Measurements from ENCODE around the gene ZNF638.

The ZNF638 gene

GRCh38 chr2:71460595-71461303 lies 129.2 kb downstream of the ZNF638 start:
- H3K4me1 ChIP-seq = no peaks in the 10 kb centered on the region
- peaks cover 4% of the 10 kb centered on the region for H3K27me3 ChIP-seq
- TF ChIP-seq CTCF (IDR thresholded peaks at IDR 0.05; ENCODE audit: low read depth, low read length) = peak; percentile 60
- DNase-seq = no peak
- H3K9me3 ChIP-seq = no peaks in the 10 kb centered on the region
- H3K36me3 ChIP-seq = no peaks in the 10 kb centered on the region
- H3K4me3 ChIP-seq (ENCODE audit: low read depth, low read length) = no peak overlapping the region

GRCh38 chr2:71461304-71461671 lies 129.7 kb downstream of the ZNF638 start:
- H3K4me3 ChIP-seq (ENCODE audit: low read depth, low read length) = no peak overlapping the region
- TF ChIP-seq CTCF (IDR thresholded peaks at IDR 0.05; ENCODE audit: low read depth, low read length) = no peak
- H3K27me3 ChIP-seq = peaks cover 9% of the 10 kb centered on the region
- no peak for DNase-seq
- H3K9me3 ChIP-seq = no peaks in the 10 kb centered on the region
- no peaks in the 10 kb centered on the region for H3K4me1 ChIP-seq
- H3K36me3 ChIP-seq = no peaks in the 10 kb centered on the region

GRCh38 chr2:71462056-71462605 lies 130.5 kb downstream of the ZNF638 start:
- Histone ChIP-seq H3K4me3 (ENCODE audit: low read depth, low read length) (no peak overlapping the region), H3K27me3 (peaks cover 17% of the 10 kb centered on the region), H3K36me3 (no peaks in the 10 kb centered on the region), H3K9me3 (no peaks in the 10 kb centered on the region), H3K4me1 (no peaks in the 10 kb centered on the region)
- DNase-seq = peak; percentile 27
- no peak for TF ChIP-seq CTCF (IDR thresholded peaks at IDR 0.05; ENCODE audit: low read depth, low read length)

- Histone ChIP-seq H3K4me3 (ENCODE audit: low read depth, low read length) (no peak overlapping the region), H3K9me3 (no peaks in the 10 kb centered on the region), H3K27me3 (peaks cover 24% of the 10 kb centered on the region), H3K36me3 (no peaks in the 10 kb centered on the region), H3K4me1 (no peaks in the 10 kb centered on the region)
- no peak for TF ChIP-seq CTCF (IDR thresholded peaks at IDR 0.05; ENCODE audit: low read depth, low read length)
- no peak for DNase-seq
Measured at GRCh38 chr2:71462641-71463341, 131.2 kb downstream of the ZNF638 start.

- no peak overlapping the region for H3K4me3 ChIP-seq (ENCODE audit: low read depth, low read length)
- no peaks in the 10 kb centered on the region for H3K4me1 ChIP-seq
- no peaks in the 10 kb centered on the region for H3K36me3 ChIP-seq
- no peaks in the 10 kb centered on the region for H3K9me3 ChIP-seq
- DNase-seq = no peak
- peaks cover 28% of the 10 kb centered on the region for H3K27me3 ChIP-seq
- TF ChIP-seq CTCF (IDR thresholded peaks at IDR 0.05; ENCODE audit: low read depth, low read length) = no peak
Measured at GRCh38 chr2:71463342-71463654, 131.7 kb downstream of the ZNF638 start.

GRCh38 chr2:71464389-71464788 lies 132.8 kb downstream of the ZNF638 start:
- H3K36me3 ChIP-seq = no peaks in the 10 kb centered on the region
- DNase-seq = no peak
- no peak overlapping the region for H3K4me3 ChIP-seq (ENCODE audit: low read depth, low read length)
- H3K9me3 ChIP-seq = no peaks in the 10 kb centered on the region
- TF ChIP-seq CTCF (IDR thresholded peaks at IDR 0.05; ENCODE audit: low read depth, low read length) = no peak
- H3K27me3 ChIP-seq = peaks cover 36% of the 10 kb centered on the region
- H3K4me1 ChIP-seq = no peaks in the 10 kb centered on the region

All from BE2C (cell line).